ENCODE data around the gene FAM240A.

The FAM240A gene

GRCh38 chr3:46612324-46612723 lies at the start of gene FAM240A:
Gene FAM240A, plus strand, starts transcription at chr3:46612525. Its CDS starts 159 bp downstream, at chr3:46612684.
- no peak for DNase-seq (ENCODE audit: low read depth, low spot score)
- Histone ChIP-seq H3K9me3 (ENCODE audit: low read depth, low read length) (no peaks in the 10 kb centered on the region), H3K9ac (ENCODE audit: insufficient read length) (no peak within 1 kb of the TSS), H3K4me3 (no peak within 1 kb of the TSS), H3K36me3 (ENCODE audit: insufficient read depth, low read length) (no peaks in the 10 kb centered on the region), H3K27ac (no peak within 1 kb of the TSS)
- no peak for TF ChIP-seq POLR2AphosphoS5 (IDR thresholded peaks at IDR 0.05; ENCODE audit: borderline replicate concordance, low read depth, low read length)
- no peak for TF ChIP-seq EZH2 (IDR thresholded peaks at IDR 0.05)
- TF ChIP-seq FOXP2 (optimal IDR thresholded peaks at IDR 0.05; ENCODE audit: control extremely low read depth, extremely low read length, insufficient read depth): no peak

- Histone ChIP-seq H3K27ac (no peak overlapping the region), H3K9me3 (ENCODE audit: low read depth, low read length) (no peaks in the 10 kb centered on the region), H3K9ac (ENCODE audit: insufficient read length) (no peak overlapping the region), H3K4me3 (no peak overlapping the region), H3K36me3 (ENCODE audit: insufficient read depth, low read length) (no peaks in the 10 kb centered on the region)
- TF ChIP-seq EZH2 (IDR thresholded peaks at IDR 0.05) (no peak), POLR2AphosphoS5 (IDR thresholded peaks at IDR 0.05; ENCODE audit: borderline replicate concordance, low read depth, low read length) (no peak), FOXP2 (optimal IDR thresholded peaks at IDR 0.05; ENCODE audit: control extremely low read depth, extremely low read length, insufficient read depth) (no peak)
- DNase-seq (ENCODE audit: low read depth, low spot score): no peak
Observed at GRCh38 chr3:46564190-46565021, 47.9 kb upstream of the FAM240A start.

- Histone ChIP-seq H3K9me3 (ENCODE audit: low read depth, low read length) (no peaks in the 10 kb centered on the region), H3K27ac (no peak overlapping the region), H3K4me3 (no peak overlapping the region), H3K9ac (ENCODE audit: insufficient read length) (no peak overlapping the region), H3K36me3 (ENCODE audit: insufficient read depth, low read length) (no peaks in the 10 kb centered on the region)
- TF ChIP-seq EZH2 (IDR thresholded peaks at IDR 0.05): no peak
- no peak for TF ChIP-seq POLR2AphosphoS5 (IDR thresholded peaks at IDR 0.05; ENCODE audit: borderline replicate concordance, low read depth, low read length)
- TF ChIP-seq FOXP2 (optimal IDR thresholded peaks at IDR 0.05; ENCODE audit: control extremely low read depth, extremely low read length, insufficient read depth): no peak
- DNase-seq (ENCODE audit: low read depth, low spot score): no peak
Observed at GRCh38 chr3:46565077-46565476, 47.2 kb upstream of the FAM240A start.

GRCh38 chr3:46565607-46566039 lies 46.7 kb upstream of the FAM240A start:
- Histone ChIP-seq H3K4me3 (no peak overlapping the region), H3K9ac (ENCODE audit: insufficient read length) (no peak overlapping the region), H3K27ac (no peak overlapping the region), H3K36me3 (ENCODE audit: insufficient read depth, low read length) (no peaks in the 10 kb centered on the region), H3K9me3 (ENCODE audit: low read depth, low read length) (no peaks in the 10 kb centered on the region)
- TF ChIP-seq EZH2 (IDR thresholded peaks at IDR 0.05) (no peak), FOXP2 (optimal IDR thresholded peaks at IDR 0.05; ENCODE audit: control extremely low read depth, extremely low read length, insufficient read depth) (no peak), POLR2AphosphoS5 (IDR thresholded peaks at IDR 0.05; ENCODE audit: borderline replicate concordance, low read depth, low read length) (no peak)
- no peak for DNase-seq (ENCODE audit: low read depth, low spot score)

- H3K9me3 ChIP-seq (ENCODE audit: low read depth, low read length): no peaks in the 10 kb centered on the region
- no peak within 1 kb of the TSS for H3K4me3 ChIP-seq
- DNase-seq (ENCODE audit: low read depth, low spot score): no peak
- H3K9ac ChIP-seq (ENCODE audit: insufficient read length): no peak within 1 kb of the TSS
- TF ChIP-seq EZH2 (IDR thresholded peaks at IDR 0.05): no peak
- TF ChIP-seq FOXP2 (optimal IDR thresholded peaks at IDR 0.05; ENCODE audit: control extremely low read depth, extremely low read length, insufficient read depth): no peak
- TF ChIP-seq POLR2AphosphoS5 (IDR thresholded peaks at IDR 0.05; ENCODE audit: borderline replicate concordance, low read depth, low read length): no peak
- no peak within 1 kb of the TSS for H3K27ac ChIP-seq
- no peaks in the 10 kb centered on the region for H3K36me3 ChIP-seq (ENCODE audit: insufficient read depth, low read length)
Observed at GRCh38 chr3:46566040-46566641, 46.2 kb upstream of the FAM240A start, which contains the start of gene LRRC2. Gene LRRC2, minus strand, starts transcription at chr3:46566302. Its CDS starts 14,711 bp downstream, at chr3:46551591.

- DNase-seq (ENCODE audit: low read depth, low spot score): no peak
- Histone ChIP-seq H3K27ac (no peak overlapping the region), H3K4me3 (no peak overlapping the region), H3K9ac (ENCODE audit: insufficient read length) (no peak overlapping the region), H3K36me3 (ENCODE audit: insufficient read depth, low read length) (no peaks in the 10 kb centered on the region), H3K9me3 (ENCODE audit: low read depth, low read length) (no peaks in the 10 kb centered on the region)
- TF ChIP-seq POLR2AphosphoS5 (IDR thresholded peaks at IDR 0.05; ENCODE audit: borderline replicate concordance, low read depth, low read length): no peak
- TF ChIP-seq FOXP2 (optimal IDR thresholded peaks at IDR 0.05; ENCODE audit: control extremely low read depth, extremely low read length, insufficient read depth): no peak
- TF ChIP-seq EZH2 (IDR thresholded peaks at IDR 0.05): no peak
Observed at GRCh38 chr3:46571684-46572083, 40.6 kb upstream of the FAM240A start.

GRCh38 chr3:46573701-46574100 lies 38.6 kb upstream of the FAM240A start:
- no peak overlapping the region for H3K9ac ChIP-seq (ENCODE audit: insufficient read length)

GRCh38 chr3:46574243-46574646 lies 38.1 kb upstream of the FAM240A start:
- H3K27ac ChIP-seq: no peak overlapping the region
- no peaks in the 10 kb centered on the region for H3K36me3 ChIP-seq (ENCODE audit: insufficient read depth, low read length)
- no peak for TF ChIP-seq EZH2 (IDR thresholded peaks at IDR 0.05)
- no peak for TF ChIP-seq FOXP2 (optimal IDR thresholded peaks at IDR 0.05; ENCODE audit: control extremely low read depth, extremely low read length, insufficient read depth)
- no peak for TF ChIP-seq POLR2AphosphoS5 (IDR thresholded peaks at IDR 0.05; ENCODE audit: borderline replicate concordance, low read depth, low read length)
- H3K4me3 ChIP-seq: no peak overlapping the region
- no peak for DNase-seq (ENCODE audit: low read depth, low spot score)
- H3K9ac ChIP-seq (ENCODE audit: insufficient read length): no peak overlapping the region
- H3K9me3 ChIP-seq (ENCODE audit: low read depth, low read length): no peaks in the 10 kb centered on the region

More at GRCh38 chr3:46573701-46574100, 38.6 kb upstream of the FAM240A start:
- TF ChIP-seq POLR2AphosphoS5 (IDR thresholded peaks at IDR 0.05; ENCODE audit: borderline replicate concordance, low read depth, low read length): no peak
- Histone ChIP-seq H3K36me3 (ENCODE audit: insufficient read depth, low read length) (no peaks in the 10 kb centered on the region), H3K27ac (no peak overlapping the region), H3K9me3 (ENCODE audit: low read depth, low read length) (no peaks in the 10 kb centered on the region), H3K4me3 (no peak overlapping the region)
- no peak for DNase-seq (ENCODE audit: low read depth, low spot score)

Data from SK-N-MC (cell line).